Lower lobe of right lung (tissue), 2 donors: ENCODE measurements around the gene TXNL4A. TPM values are rescaled to one million over a fixed set of nuclear protein-coding genes. Genes with fewer than 3 reads are reported as not detected.

Experiments
- ATAC-seq, 2 donors: fragments of 200-7000 bp; cut with Tn5 transposase; one replicate each; pipeline ENCODE4 v1.9.1; 2020 to 2022; ENCODE audit warnings: mild to moderate bottlenecking in 2 of 2, moderate library complexity in 2 of 2
- DNase-seq: peaks from one replicate; pipeline ENCODE4 v3.0.0-alpha.2; 2020
- H3K27ac ChIP-seq: fragments of 200-600 bp; one replicate; pipeline ENCODE4 v1.8.0; 2022
- H3K27me3 ChIP-seq: fragments of 200-600 bp; one replicate; pipeline ENCODE4 v1.8.0; 2022; ENCODE audit warnings: low read depth
- H3K36me3 ChIP-seq: fragments of 200-600 bp; one replicate; pipeline ENCODE4 v1.8.0; 2022; ENCODE audit warnings: mild to moderate bottlenecking
- H3K4me1 ChIP-seq: fragments of 200-600 bp; one replicate; pipeline ENCODE4 v1.8.0; 2022
- H3K4me3 ChIP-seq: fragments of 200-600 bp; one replicate; pipeline ENCODE4 v1.8.0; 2022; ENCODE audit warnings: mild to moderate bottlenecking
- H3K9me3 ChIP-seq: fragments of 200-600 bp; one replicate; pipeline ENCODE4 v1.8.0; 2022
- intact Hi-C: fragments of 100-400 bp; cut with DNase I; formaldehyde crosslinking; loops from one replicate; pipeline ENCODE4 v1.11.0; 2022
- total RNA-seq: library from RNA; stranded (reverse); fragmentation: NEBNext Ultra II Directional; extraction: Animal tissue kit (Norgen Biotek cat#: 25700); gene quantifications from one replicate; pipeline ENCODE4 v1.2.1, GENCODE V29; 2021
- TF ChIP-seq, protein P1 (sequence below): fragments of 200-600 bp; IDR thresholded peaks from one replicate; pipeline ENCODE4 v1.8.0; 2022; ENCODE audit warnings: antibody characterized with exemption, mild to moderate bottlenecking
- donor health status: DM: no; HTN: yes; CAD: no; lungs with severe emphysema.

The TXNL4A gene
- total RNA-seq, 1 donor from 2014 or later = 78.7 TPM

DNA sequence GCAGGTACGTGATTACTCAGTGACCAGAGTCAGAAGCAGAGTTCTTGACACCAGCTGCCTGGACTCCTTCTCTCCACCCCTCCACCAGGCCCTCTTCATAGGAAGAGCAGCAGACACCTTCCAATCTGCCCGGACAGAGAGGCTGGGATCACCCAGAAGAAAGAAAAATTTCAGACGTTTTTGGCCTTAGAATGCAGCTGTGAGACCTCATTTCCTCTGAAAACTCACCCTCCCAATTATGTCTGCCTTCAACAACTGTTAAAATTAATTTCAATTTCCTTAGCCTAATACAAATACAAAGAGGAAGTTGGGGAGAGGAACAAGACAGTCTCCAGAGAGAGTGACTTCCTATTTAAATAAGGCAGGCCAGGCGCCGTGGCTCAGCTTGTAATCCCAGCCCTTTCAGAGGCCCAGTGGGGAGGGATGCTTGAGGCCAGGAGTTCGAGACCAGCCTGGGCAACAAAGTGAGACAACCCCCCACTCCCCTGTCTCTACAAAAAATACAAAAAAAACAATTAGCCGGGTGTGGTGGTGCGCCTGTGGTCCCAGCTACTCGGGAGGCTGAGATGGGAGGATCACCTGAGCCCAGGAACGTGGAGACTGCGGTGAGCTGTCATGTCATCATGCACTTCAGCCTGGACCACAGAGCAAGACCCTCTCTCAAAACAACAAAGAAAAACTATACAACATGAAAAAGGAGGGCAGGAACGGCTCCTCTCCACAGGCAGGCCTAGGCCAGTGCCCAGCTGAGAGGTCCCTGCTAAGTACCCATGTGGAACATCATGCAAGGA is 38.5 kb downstream of the TXNL4A start:
- peak; percentile 85 for DNase-seq
- no peak for ATAC-seq
- Histone ChIP-seq H3K4me1 (peaks cover 60% of the 10 kb centered on the region), H3K36me3 (peaks cover 13% of the 10 kb centered on the region), H3K27ac (peak overlapping the region; percentile 84), H3K9me3 (no peaks in the 10 kb centered on the region), H3K4me3 (peak overlapping the region; percentile 89), H3K27me3 (no peaks in the 10 kb centered on the region)
- TF ChIP-seq, protein P1, sequence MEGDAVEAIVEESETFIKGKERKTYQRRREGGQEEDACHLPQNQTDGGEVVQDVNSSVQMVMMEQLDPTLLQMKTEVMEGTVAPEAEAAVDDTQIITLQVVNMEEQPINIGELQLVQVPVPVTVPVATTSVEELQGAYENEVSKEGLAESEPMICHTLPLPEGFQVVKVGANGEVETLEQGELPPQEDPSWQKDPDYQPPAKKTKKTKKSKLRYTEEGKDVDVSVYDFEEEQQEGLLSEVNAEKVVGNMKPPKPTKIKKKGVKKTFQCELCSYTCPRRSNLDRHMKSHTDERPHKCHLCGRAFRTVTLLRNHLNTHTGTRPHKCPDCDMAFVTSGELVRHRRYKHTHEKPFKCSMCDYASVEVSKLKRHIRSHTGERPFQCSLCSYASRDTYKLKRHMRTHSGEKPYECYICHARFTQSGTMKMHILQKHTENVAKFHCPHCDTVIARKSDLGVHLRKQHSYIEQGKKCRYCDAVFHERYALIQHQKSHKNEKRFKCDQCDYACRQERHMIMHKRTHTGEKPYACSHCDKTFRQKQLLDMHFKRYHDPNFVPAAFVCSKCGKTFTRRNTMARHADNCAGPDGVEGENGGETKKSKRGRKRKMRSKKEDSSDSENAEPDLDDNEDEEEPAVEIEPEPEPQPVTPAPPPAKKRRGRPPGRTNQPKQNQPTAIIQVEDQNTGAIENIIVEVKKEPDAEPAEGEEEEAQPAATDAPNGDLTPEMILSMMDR = no peak
- intact Hi-C loops = no loop called here

DNA sequence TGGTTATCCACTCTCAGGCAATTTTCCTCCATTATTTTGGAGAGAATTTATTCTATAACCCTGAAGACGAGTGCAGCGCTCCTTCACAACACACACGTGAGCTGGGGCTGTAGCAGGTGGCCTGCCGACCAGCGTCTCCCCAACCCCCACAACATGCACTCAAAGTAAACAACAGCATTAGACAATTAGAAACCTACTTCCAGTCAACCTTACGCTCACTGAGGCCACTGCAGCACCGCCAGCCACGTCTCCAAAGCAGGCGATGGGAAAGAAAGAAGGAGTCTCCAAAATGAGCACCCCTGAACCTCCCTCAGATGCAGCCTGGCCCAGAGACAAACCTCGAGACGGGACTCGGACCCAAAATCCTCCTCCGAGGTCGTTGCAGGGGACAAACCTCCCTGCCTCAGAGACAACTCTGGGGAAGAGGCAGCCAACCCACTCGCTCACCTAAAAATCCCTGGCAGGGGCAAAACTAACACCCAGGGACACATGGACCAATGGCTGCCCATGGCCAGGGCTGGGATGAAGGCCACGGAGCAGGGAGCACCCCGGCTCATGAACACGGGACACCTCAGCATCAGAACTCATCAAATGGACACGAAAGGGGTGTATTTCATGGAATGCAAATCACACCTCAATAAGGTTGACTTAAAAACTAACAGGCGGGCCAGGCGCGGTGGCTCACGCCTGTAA is 39.5 kb downstream of the TXNL4A start:
- intact Hi-C loops = no loop called here
- H3K4me3 ChIP-seq = no peak overlapping the region
- H3K27ac ChIP-seq = no peak overlapping the region
- no peaks in the 10 kb centered on the region for H3K9me3 ChIP-seq
- H3K4me1 ChIP-seq = peaks cover 62% of the 10 kb centered on the region
- ATAC-seq = no peak
- H3K36me3 ChIP-seq = peaks cover 13% of the 10 kb centered on the region
- peak; percentile 38 for DNase-seq
- TF ChIP-seq, protein P1 = no peak
- H3K27me3 ChIP-seq = no peaks in the 10 kb centered on the region

DNA sequence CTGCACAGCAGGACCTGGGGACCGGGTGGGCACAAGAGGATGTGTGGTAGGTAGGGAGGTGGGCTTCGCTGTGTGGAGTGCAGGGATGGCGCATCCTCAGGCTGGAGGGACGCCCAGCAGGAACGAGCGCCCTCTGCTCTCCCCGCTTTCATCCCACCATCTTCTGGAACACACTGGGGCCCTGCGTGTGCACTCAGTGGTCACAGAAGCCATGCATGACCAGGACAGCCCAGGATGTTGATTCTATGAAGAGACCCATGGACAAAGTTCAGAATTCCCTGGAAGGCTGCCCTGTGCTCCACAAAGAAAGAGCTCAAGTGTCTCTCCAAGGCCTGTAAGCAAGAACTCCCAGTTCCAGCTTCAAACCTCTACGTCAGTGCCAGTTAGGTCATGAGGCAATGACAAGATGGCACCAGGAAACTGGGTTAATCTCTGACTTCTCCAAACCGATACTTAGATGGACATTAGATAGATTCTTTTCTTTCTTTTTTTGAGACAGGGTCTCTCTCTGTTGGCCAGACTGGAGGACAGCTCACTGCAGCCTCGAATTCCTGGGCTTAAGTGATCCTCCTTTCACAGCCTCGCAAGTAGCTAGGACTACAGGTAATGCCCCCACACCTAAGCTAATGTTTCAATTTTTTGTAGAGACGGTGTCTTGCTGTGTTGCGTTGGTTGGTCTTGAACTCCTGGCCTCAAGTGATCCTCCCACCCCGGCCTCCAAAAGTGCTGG is 40.3 kb downstream of the TXNL4A start:
- H3K4me3 ChIP-seq = no peak overlapping the region
- intact Hi-C loops = no loop called here
- DNase-seq = peak; percentile 26
- H3K9me3 ChIP-seq = no peaks in the 10 kb centered on the region
- H3K27ac ChIP-seq = no peak overlapping the region
- H3K27me3 ChIP-seq = no peaks in the 10 kb centered on the region
- no peak for ATAC-seq
- H3K36me3 ChIP-seq = peaks cover 17% of the 10 kb centered on the region
- H3K4me1 ChIP-seq = peaks cover 62% of the 10 kb centered on the region
- TF ChIP-seq, protein P1 = no peak

DNA sequence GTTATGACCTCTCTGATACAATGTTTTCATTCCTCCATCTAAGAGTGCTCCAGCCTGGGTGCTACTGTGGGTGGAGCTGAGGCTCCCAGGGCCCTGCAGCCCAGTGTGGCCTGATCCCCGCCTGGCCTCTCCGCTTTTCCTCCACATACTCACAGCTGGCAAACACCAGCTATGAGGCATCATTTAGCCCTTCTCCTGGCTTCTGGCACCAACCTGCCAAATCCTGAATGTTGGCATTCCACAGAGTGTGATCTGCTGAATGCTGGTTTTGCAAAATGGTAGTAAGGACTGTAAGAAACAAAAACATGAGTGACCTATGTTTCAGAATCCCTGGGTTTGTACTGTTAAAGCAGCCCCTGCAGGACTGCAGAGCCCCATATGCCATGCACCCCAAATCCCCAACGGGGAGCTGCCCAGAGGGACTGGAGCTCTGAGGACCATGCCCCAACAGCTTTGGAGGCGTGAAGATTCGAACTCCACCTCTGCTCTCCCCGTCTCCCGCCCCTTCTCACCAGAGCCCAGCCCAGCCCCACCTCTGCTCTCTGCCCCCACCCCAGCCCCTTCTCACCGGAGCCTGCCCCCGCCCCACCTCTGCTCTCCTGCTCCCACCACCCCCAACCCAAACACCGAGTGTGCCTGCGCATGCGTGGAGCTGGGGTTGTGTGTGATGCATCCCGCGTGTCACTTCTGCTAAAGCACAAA is 41.2 kb downstream of the TXNL4A start:
- Histone ChIP-seq H3K27me3 (no peaks in the 10 kb centered on the region), H3K4me3 (no peak overlapping the region), H3K27ac (no peak overlapping the region), H3K4me1 (peaks cover 62% of the 10 kb centered on the region), H3K36me3 (peaks cover 26% of the 10 kb centered on the region), H3K9me3 (no peaks in the 10 kb centered on the region)
- DNase-seq (peak; percentile 64), ATAC-seq (peak; percentile 37 to 39)
- intact Hi-C loops = no loop called here
- TF ChIP-seq, protein P1 = no peak
